Airway epithelial cell (primary cell): Measurements from ENCODE around the gene PTX4. TPM values are rescaled to one million over a fixed set of nuclear protein-coding genes. Genes with fewer than 3 reads are reported as not detected.

ENCODE experiments used
- total RNA-seq: library from RNA; depleted of rRNA; stranded (reverse); fragments of >200 nt; gene quantifications from 2 replicates; pipeline ENCODE4 v1.2.3, GENCODE V29; 2015

Gene PTX4
- total RNA-seq: not detected in 2 replicates

DNA sequence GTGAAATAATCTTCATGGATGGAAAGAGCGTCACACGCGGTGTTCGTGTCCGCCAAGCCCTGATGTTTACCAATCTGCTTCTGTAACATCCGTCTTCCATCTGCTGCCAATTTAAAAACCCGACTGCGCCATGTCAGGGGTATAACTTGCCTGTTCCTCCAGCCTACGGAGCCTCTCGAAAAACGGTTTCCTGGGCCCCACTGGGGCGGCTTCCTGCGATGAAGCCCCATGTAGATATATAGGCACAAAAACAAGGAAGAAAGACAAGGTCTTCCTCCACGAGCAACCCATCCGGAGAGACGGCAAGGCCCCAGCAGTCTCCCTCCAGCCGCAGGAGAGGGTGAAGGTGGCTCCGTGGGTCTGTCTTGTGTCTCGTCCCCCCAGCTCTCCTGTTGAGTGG, at the start of gene PTX4:
TSS of gene PTX4 (minus strand) at position 326 of the 400 bp plus-strand sequence. CDS start at position 291, 35 bp downstream.

DNA sequence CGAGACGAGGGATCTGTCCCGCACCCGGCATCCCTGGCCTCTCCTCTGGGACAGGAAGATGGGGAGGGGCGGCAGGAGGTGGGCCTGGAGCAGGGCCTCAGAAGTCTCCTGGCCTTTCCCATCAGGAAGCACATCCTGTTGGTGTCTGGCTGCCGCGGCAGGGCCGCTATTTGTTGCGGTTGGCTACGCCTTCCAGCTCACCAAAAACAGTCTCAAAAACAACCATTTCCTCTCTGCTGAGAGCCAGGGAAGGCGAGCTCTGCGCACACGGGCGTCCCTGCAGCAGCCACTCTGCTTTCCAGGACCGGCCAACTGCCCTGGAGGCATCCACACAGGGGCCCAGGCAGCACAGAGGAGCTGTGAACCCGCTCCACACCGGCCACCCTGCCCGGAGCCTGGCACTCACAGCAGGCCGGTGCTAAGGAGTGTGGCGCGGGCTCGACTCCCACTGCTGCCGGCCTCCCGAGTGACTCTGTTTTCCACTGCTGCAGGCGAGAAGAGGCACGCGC, 44.8 kb upstream of the PTX4 start, which contains the start of gene TMEM204:
TSS of gene TMEM204 (plus strand) at position 224 of the 509 bp plus-strand sequence. CDS start 610 bp downstream, outside the sequence.

GRCh38 chr16:1492923-1493745, 4.4 kb upstream of the PTX4 start, which contains the start of gene TELO2:
TELO2 (plus strand) TSS chr16:1493360; CDS start chr16:1494282, 922 bp downstream.

GRCh38 chr16:1474796-1475551, 13.8 kb downstream of the PTX4 start, which contains the start of gene CLCN7:
CLCN7 (minus strand) TSS chr16:1475028; CDS start chr16:1474974, 54 bp downstream.

GRCh38 chr16:1443980-1444729, 44.6 kb downstream of the PTX4 start, which contains the start of gene CCDC154:
CCDC154 (minus strand) TSS chr16:1444556; CDS start chr16:1444322, 234 bp downstream.

Other genes starting within 250 kb of the PTX4 start
- gene TPSAB1, start 248.2 kb downstream of the PTX4 start, total RNA-seq: not detected in 2 replicates
- not detected in 2 replicates for gene TPSD1, start 232.9 kb downstream of the PTX4 start, total RNA-seq
- 68.8 and 72.0 TPM in 2 replicates for gene UBE2I, start 179.3 kb downstream of the PTX4 start, total RNA-seq
- 0.21 TPM in 1 of 2 replicates, not detected in the other for gene BAIAP3, start 155.3 kb downstream of the PTX4 start, total RNA-seq
- gene TSR3, start 137.1 kb downstream of the PTX4 start, total RNA-seq: 108 and 192 TPM in 2 replicates
- 23.6 and 24.6 TPM in 2 replicates for gene GNPTG, start 137.0 kb downstream of the PTX4 start, total RNA-seq
- gene UNKL, start 74.2 kb downstream of the PTX4 start, total RNA-seq: 5.3 and 9.3 TPM in 2 replicates
- 25.5 and 26.0 TPM in 2 replicates for gene UQCC4, start 68.2 kb downstream of the PTX4 start, total RNA-seq
- gene PERCC1, start 57.9 kb downstream of the PTX4 start, total RNA-seq: not detected in 2 replicates
- gene CCDC154, start 44.4 kb downstream of the PTX4 start, total RNA-seq: not detected in 2 replicates
- gene CLCN7, start 13.9 kb downstream of the PTX4 start, total RNA-seq: 15.7 and 39.3 TPM in 2 replicates
- gene TELO2, start 4.4 kb upstream of the PTX4 start, total RNA-seq: 17.4 and 18.9 TPM in 2 replicates
- 0.23 and 0.35 TPM in 2 replicates for gene TMEM204, start 44.7 kb upstream of the PTX4 start, total RNA-seq
- gene IFT140, start 123.1 kb upstream of the PTX4 start, total RNA-seq: 8.3 and 8.4 TPM in 2 replicates
- 5.1 and 8.2 TPM in 2 replicates for gene CRAMP1, start 123.4 kb upstream of the PTX4 start, total RNA-seq
- gene JPT2, start 189.3 kb upstream of the PTX4 start, total RNA-seq: 68.9 and 108 TPM in 2 replicates
- 17.7 and 26.7 TPM in 2 replicates for gene MAPK8IP3, start 217.3 kb upstream of the PTX4 start, total RNA-seq